ENCODE measurements around the gene ARHGAP31.
"Not testable (repeated sequence)": the region's sequence is repeated elsewhere in the genome, so short reads cannot be mapped to it uniquely, and the experiment has no call there.

ARHGAP31 gene

GRCh38 chr3:119293871-119294695 is at the start of gene ARHGAP31:
TSS of gene ARHGAP31 (plus strand) at chr3:119294383. CDS start at chr3:119294905, 522 bp downstream.
- DNase-seq (ENCODE audit: low spot score): peak; percentile 56

- DNase-seq (ENCODE audit: low spot score): no peak
Observed at GRCh38 chr3:119245778-119246177, 48.4 kb upstream of the ARHGAP31 start.

GRCh38 chr3:119255214-119255613 is 39.0 kb upstream of the ARHGAP31 start:
- no peak for DNase-seq (ENCODE audit: low spot score)

- no peak for DNase-seq (ENCODE audit: low spot score)
Observed at GRCh38 chr3:119257111-119257510, 37.1 kb upstream of the ARHGAP31 start.

- peak; percentile 19 for DNase-seq (ENCODE audit: low spot score)
Observed at GRCh38 chr3:119257654-119258410, 36.4 kb upstream of the ARHGAP31 start.

- DNase-seq (ENCODE audit: low spot score): peak; percentile 11
Observed at GRCh38 chr3:119258915-119259314, 35.3 kb upstream of the ARHGAP31 start.

- no peak for DNase-seq (ENCODE audit: low spot score)
Observed at GRCh38 chr3:119259821-119260220, 34.4 kb upstream of the ARHGAP31 start.

- no peak for DNase-seq (ENCODE audit: low spot score)
Observed at GRCh38 chr3:119261055-119261454, 33.1 kb upstream of the ARHGAP31 start.

- not testable (repeated sequence) for DNase-seq (ENCODE audit: low spot score)
Observed at GRCh38 chr3:119270212-119270611, 24.0 kb upstream of the ARHGAP31 start.

GRCh38 chr3:119276680-119277079 is 17.5 kb upstream of the ARHGAP31 start:
- no peak for DNase-seq (ENCODE audit: low spot score)

- DNase-seq (ENCODE audit: low spot score): no peak
Observed at GRCh38 chr3:119279101-119279554, 15.1 kb upstream of the ARHGAP31 start.

- no peak for DNase-seq (ENCODE audit: low spot score)
Observed at GRCh38 chr3:119279584-119280243, 14.5 kb upstream of the ARHGAP31 start.

- DNase-seq (ENCODE audit: low spot score): no peak
Observed at GRCh38 chr3:119288669-119289403, 5.3 kb upstream of the ARHGAP31 start.

- no peak for DNase-seq (ENCODE audit: low spot score)
Observed at GRCh38 chr3:119289404-119289770, 4.8 kb upstream of the ARHGAP31 start.

GRCh38 chr3:119290613-119291012 is 3.6 kb upstream of the ARHGAP31 start:
- no peak for DNase-seq (ENCODE audit: low spot score)

- DNase-seq (ENCODE audit: low spot score): no peak
Observed at GRCh38 chr3:119291062-119291700, 3.0 kb upstream of the ARHGAP31 start.

- DNase-seq (ENCODE audit: low spot score): no peak
Observed at GRCh38 chr3:119292666-119293065, 1.5 kb upstream of the ARHGAP31 start.

GRCh38 chr3:119293105-119293870 is 895 bp upstream of the ARHGAP31 start:
- DNase-seq (ENCODE audit: low spot score): no peak

- DNase-seq (ENCODE audit: low spot score): no peak
Observed at GRCh38 chr3:119294696-119295671, 801 bp downstream of the ARHGAP31 start.

Data from putamen (tissue), 1 donor.